Thymus (tissue), 11 donors: ENCODE data around the gene ARMH2. TPM values are rescaled to one million over a fixed set of nuclear protein-coding genes. Genes with fewer than 3 reads are reported as not detected.

Experiments
- DNase-seq, 9 donors: peaks; one replicate each; pipeline ENCODE4 v3.0.0-alpha.2; 2013; ENCODE audit warnings: low spot score in 9 of 9, low read depth in 6 of 9, missing footprints in 1 of 9
- H3K27ac ChIP-seq, 2 donors: one replicate each; pipeline ENCODE4 v1.5.1; 2013; ENCODE audit warnings: control low read depth in 1 of 2, low read depth in 1 of 2, low read length in 1 of 2, mild to moderate bottlenecking in 1 of 2, moderate library complexity in 1 of 2
- H3K27me3 ChIP-seq, 2 donors: one replicate each; pipeline ENCODE4 v1.5.1; 2013; ENCODE audit warnings: low read length in 1 of 2; ENCODE audit not compliant: control insufficient read depth in 2 of 2, insufficient read depth in 1 of 2
- H3K36me3 ChIP-seq, 2 donors: one replicate each; pipeline ENCODE4 v1.5.1; 2013; ENCODE audit warnings: low read length in 1 of 2, mild to moderate bottlenecking in 1 of 2, moderate library complexity in 1 of 2; ENCODE audit not compliant: control insufficient read depth in 2 of 2, insufficient read depth in 2 of 2
- H3K4me1 ChIP-seq, 2 donors: one replicate each; pipeline ENCODE4 v1.5.1; 2013; ENCODE audit warnings: low read length in 2 of 2; ENCODE audit not compliant: control insufficient read depth in 2 of 2, insufficient read depth in 2 of 2
- H3K4me3 ChIP-seq, 2 donors: one replicate each; pipeline ENCODE4 v1.5.1; 2013; ENCODE audit warnings: low read length in 2 of 2, control low read depth in 1 of 2, mild to moderate bottlenecking in 1 of 2
- H3K9me3 ChIP-seq, 2 donors: one replicate each; pipeline ENCODE4 v1.5.1; 2013; ENCODE audit warnings: low read length in 1 of 2, mild to moderate bottlenecking in 1 of 2; ENCODE audit not compliant: control insufficient read depth in 2 of 2, insufficient read depth in 1 of 2
- WGBS: extraction: QIAGEN DNeasy Blood & Tissue Kit; methylation state at CpG from one replicate; pipeline ENCODE4 v1.1.7; 2013; 5-methylcytosine and 5-hydroxymethylcytosine counted together
- polyA plus RNA-seq: library from polyadenylated mRNA; stranded (reverse); fragments of 200-250 nt; gene quantifications from one replicate; pipeline ENCODE4 v1.2.3, GENCODE V29; 2013
- total RNA-seq: library from RNA; stranded (reverse); fragments of 120-200 nt; gene quantifications from one replicate; pipeline ENCODE4 v1.2.4, GENCODE V29; 2013
- donor health status: healthy.

The ARMH2 gene
- total and polyA plus RNA-seq, 2 donors = 0.21 TPM; not detected in 1

- Histone ChIP-seq H3K36me3 (peaks cover 39 to 63% of the 10 kb centered on the region in 2 donors), H3K4me3 (no peak overlapping the region), H3K9me3 (peaks cover 0 to 7% of the 10 kb centered on the region in 2 donors), H3K27me3 (no peaks in the 10 kb centered on the region), H3K27ac (no peak overlapping the region), H3K4me1 (no peaks in the 10 kb centered on the region)
- WGBS = 98% methylated on average over 2 of the region's 2 CpGs
- DNase-seq = no peak
These were observed 37.4 kb upstream of the ARMH2 start for GRCh38 chr6:24836109-24836508.

- Histone ChIP-seq H3K27ac (no peak overlapping the region), H3K9me3 (peaks cover 0 to 7% of the 10 kb centered on the region in 2 donors), H3K4me3 (no peak overlapping the region), H3K4me1 (no peaks in the 10 kb centered on the region), H3K36me3 (peaks cover 40 to 60% of the 10 kb centered on the region in 2 donors), H3K27me3 (no peaks in the 10 kb centered on the region)
- DNase-seq = no peak
- 97% methylated on average over 4 of the region's 4 CpGs for WGBS
These were observed 35.1 kb upstream of the ARMH2 start for GRCh38 chr6:24833711-24834386.

DNA sequence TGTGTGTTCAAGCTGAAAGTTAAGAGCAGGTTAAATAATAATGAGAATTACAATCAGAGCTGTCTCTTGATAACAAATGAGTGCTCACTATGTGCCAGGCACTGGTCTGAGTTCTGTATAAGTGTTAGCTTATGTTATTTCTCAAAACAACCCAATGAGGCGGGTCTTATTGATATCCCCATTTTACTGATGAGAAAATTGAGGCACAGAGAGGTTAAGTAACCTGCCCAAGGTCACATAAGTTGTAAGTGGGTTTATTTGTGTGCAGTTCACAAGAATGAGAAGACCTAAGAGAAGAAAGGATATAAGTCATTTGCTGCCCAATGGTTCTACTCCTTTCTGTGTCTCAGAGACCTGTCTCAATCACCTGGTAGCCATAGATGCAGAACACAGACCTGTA, 34.1 kb upstream of the ARMH2 start:
- H3K27me3 ChIP-seq = no peaks in the 10 kb centered on the region
- no peak overlapping the region for H3K27ac ChIP-seq
- peaks cover 0 to 4% of the 10 kb centered on the region in 2 donors for H3K4me1 ChIP-seq
- DNase-seq = no peak
- H3K9me3 ChIP-seq = peaks cover 0 to 7% of the 10 kb centered on the region in 2 donors
- H3K36me3 ChIP-seq = peaks cover 43 to 60% of the 10 kb centered on the region in 2 donors
- WGBS = 98% methylated on average over 1 of the region's 1 CpG
- no peak overlapping the region for H3K4me3 ChIP-seq

DNA sequence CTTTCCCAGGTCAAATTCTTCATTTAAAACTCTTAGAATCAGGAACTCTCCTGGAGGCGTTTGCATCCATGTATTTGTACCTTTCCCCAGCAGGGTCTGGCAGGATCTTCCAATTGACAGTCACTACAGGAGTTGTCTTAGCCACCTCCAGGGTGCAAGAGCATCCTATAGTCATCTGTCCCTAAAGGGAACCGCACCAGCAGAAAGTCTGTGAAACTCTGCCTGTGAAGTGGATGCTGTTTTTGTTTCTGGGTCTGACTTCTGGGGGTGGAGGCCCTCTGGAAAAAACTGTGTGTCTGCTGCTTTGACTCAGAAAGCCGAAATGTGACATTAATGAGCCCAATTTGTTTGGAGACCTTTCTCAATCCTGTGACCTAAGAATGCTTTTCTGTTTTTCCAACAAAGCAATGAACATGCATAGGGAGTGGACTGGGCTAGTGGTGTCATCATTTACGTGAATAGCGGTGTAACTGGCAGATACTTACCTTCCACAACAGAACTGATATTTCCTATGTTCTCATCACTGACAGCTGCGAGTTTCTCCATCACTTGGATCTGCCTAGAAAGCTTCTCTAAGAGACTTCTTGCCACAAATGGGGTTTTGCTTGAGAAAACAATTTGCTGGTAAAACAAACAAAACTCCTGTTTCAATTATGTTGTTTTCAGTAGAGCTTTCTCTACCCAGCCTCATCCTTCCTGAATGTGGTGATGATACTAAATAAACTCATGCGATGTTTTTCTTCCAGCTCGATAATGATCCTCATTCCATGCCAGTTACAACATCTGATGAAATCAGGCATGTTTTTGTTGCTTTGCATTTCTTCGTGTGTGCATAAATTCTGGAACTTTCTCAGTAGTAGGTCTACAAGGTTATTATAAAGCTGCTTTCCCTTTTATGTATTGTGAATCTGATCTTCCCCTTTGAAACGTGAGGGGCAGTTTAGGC, 33.3 kb upstream of the ARMH2 start:
- Histone ChIP-seq H3K36me3 (peaks cover 49 to 64% of the 10 kb centered on the region in 2 donors), H3K9me3 (peaks cover 0 to 7% of the 10 kb centered on the region in 2 donors), H3K27me3 (no peaks in the 10 kb centered on the region), H3K4me1 (peaks cover 0 to 4% of the 10 kb centered on the region in 2 donors), H3K27ac (no peak overlapping the region), H3K4me3 (no peak overlapping the region)
- no peak for DNase-seq
- WGBS = 96% methylated on average over 10 of the region's 10 CpGs

DNA sequence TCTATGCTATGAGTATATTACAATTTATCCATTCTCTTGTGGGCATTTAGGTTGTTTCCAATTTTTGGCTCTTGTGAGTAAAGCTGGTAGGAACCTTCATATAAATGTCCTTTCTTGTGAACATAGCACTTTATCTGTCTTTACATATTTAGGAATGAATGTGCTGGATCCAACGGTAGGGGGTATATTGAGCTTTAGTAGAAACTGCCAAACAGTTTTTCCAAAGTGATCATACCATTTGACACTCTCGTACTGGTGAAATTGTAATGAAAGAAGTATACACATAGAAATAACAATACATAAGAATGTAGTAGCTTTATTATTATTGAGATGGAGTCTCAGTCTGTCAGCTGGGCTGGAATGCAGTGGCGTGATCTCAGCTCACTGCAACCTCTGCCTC, 30.9 kb upstream of the ARMH2 start:
- Histone ChIP-seq H3K9me3 (peaks cover 0 to 6% of the 10 kb centered on the region in 2 donors), H3K36me3 (peaks cover 48 to 64% of the 10 kb centered on the region in 2 donors), H3K27ac (no peak overlapping the region), H3K27me3 (no peaks in the 10 kb centered on the region), H3K4me3 (no peak overlapping the region), H3K4me1 (peaks cover 0 to 4% of the 10 kb centered on the region in 2 donors)
- 98% methylated on average over 3 of the region's 3 CpGs for WGBS
- DNase-seq = no peak

GRCh38 chr6:24827970-24828369, 29.3 kb upstream of the ARMH2 start:
- peaks cover 0 to 4% of the 10 kb centered on the region in 2 donors for H3K4me1 ChIP-seq
- no peaks in the 10 kb centered on the region for H3K9me3 ChIP-seq
- no peak overlapping the region for H3K4me3 ChIP-seq
- WGBS = 82% methylated on average over 8 of the region's 8 CpGs
- peaks cover 52 to 66% of the 10 kb centered on the region in 2 donors for H3K36me3 ChIP-seq
- no peak for DNase-seq
- H3K27me3 ChIP-seq = no peaks in the 10 kb centered on the region
- no peak overlapping the region for H3K27ac ChIP-seq

GRCh38 chr6:24827162-24827561, 28.4 kb upstream of the ARMH2 start:
- no peak overlapping the region for H3K4me3 ChIP-seq
- no peaks in the 10 kb centered on the region for H3K9me3 ChIP-seq
- H3K27me3 ChIP-seq = no peaks in the 10 kb centered on the region
- no peak overlapping the region for H3K27ac ChIP-seq
- H3K36me3 ChIP-seq = peaks cover 54 to 63% of the 10 kb centered on the region in 2 donors
- 92% methylated on average over 3 of the region's 3 CpGs for WGBS
- no peak for DNase-seq
- H3K4me1 ChIP-seq = peaks cover 0 to 4% of the 10 kb centered on the region in 2 donors

DNA sequence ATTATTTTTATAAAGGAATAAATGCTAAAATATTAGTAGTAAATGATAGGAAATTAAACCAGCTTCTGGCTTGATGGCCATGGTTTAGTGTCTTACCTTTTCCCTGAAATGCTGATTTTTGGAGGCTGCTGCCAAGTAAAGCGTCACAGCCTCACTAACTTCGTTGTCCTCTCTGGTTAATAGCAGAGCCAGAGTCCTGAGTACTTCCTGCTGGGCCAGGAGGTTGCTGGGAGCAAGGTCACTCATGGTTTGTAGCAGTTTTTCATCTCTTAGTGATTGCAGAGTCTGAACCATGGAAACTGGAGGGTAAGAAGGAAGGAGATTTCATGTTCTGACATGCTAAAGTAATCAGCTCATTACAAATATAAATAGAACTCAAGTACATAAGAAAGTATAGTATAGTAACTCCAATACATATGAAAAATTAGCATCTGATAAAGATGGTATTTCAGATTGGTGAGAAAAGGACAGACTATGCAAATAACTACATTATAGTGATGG, 26.5 kb upstream of the ARMH2 start:
- WGBS = 97% methylated on average over 2 of the region's 2 CpGs
- Histone ChIP-seq H3K36me3 (peaks cover 35 to 54% of the 10 kb centered on the region in 2 donors), H3K27me3 (no peaks in the 10 kb centered on the region), H3K4me1 (peaks cover 0 to 4% of the 10 kb centered on the region in 2 donors), H3K27ac (no peak overlapping the region), H3K4me3 (no peak overlapping the region), H3K9me3 (no peaks in the 10 kb centered on the region)
- no peak for DNase-seq
